A549 treated with AZD9567 at 1 μM for 4 hours (cell line): ENCODE measurements around the gene CPNE4. TPM values are rescaled to one million over a fixed set of nuclear protein-coding genes. Genes with fewer than 3 reads are reported as not detected.

Source experiments
- total RNA-seq: library from RNA; stranded (reverse); fragments of 200-300 nt; extraction: Qiagen RNA extraction; gene quantifications from 5 replicates; pipeline ENCODE4 v1.2.3, GENCODE V29; 2022; ENCODE audit not compliant: insufficient read depth

CPNE4 gene
- total RNA-seq: 4.3 to 19.8 TPM (median 7.5 TPM) in 5 replicates

DNA sequence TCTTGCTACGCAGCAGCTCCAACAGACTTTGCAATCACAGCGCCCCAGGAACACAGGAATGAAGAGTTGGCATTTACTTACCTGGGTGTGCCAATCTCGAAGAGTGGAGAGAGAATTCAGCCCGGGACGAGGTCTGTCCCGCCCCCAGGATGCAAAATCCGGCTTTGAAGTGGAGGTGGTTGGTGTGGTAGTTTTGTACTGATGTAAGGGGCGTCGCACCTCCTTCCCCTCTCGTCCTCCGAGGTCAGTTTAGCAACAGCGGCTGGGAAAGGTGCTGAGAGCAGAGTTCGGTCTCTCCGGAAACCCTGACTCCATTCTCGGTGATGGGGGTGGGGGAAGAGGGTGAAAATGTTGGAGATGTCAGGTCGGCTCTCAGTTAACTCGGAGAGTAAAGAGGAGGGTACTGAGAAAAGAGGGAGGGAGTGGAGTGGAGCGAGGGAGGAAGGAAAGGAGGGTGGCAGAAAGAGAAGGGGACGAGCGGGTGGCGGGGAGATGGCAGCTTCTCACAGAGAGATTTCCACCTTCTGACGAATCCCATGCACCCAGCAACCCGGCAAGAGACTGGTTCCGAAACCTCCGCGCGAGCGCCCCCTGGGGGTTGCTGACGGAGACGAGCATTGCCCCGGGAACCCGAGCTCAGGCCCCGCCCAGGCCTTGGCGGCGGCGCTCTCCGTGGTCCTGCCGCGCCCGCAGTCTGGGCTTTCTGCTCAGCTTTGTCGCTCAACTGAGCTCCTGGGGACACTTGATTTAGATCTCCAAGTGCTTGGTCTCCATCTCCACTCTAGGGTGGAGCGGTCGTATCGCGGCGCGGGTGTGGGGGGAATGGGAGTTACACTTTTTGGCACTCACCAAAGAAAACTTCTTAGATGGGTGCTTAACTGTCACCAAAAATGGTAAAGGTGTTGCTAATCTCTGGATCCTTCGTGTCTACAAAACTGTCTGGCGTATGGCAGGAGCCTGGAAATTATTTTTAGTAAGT lies at the start of gene CPNE4:
Gene CPNE4, minus strand, starts transcription at position 529 of the 979 bp plus-strand sequence.

GRCh38 chr3:131502530-131503319 lies 532.1 kb downstream of the CPNE4 start, which contains the start of gene MRPL3:
MRPL3 (minus strand) TSS chr3:131502971; CDS start chr3:131502821, 150 bp downstream.

